Measurements from ENCODE around the gene FOXQ1.
"Not testable (repeated sequence)": the region's sequence is repeated elsewhere in the genome, so short reads cannot be mapped to it uniquely, and the experiment has no call there.

The FOXQ1 gene

GRCh38 chr6:1322696-1323219 is 10.9 kb downstream of the FOXQ1 start:
- peak; percentile 52 for DNase-seq (ENCODE audit: low read depth)

DNA sequence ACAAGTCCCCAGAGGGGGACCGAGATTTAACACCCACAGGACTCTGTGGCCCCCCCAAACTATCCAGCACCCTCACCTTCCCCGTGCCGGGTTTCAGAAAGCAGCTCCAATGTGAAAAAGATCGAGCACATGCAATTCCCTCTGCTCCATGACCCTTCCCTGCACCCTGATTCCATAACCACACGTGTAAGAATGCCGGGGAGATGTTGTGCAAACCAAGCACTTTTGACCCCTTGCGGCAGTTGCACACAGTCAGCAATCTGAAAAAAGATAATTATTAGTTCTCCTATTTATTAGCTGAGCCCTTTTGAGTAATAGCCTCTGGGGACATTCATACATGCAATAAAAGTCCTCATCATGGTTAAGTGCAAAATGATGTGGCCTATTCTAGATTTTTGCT is 13.0 kb downstream of the FOXQ1 start:
- no peak for DNase-seq (ENCODE audit: low read depth)

DNA sequence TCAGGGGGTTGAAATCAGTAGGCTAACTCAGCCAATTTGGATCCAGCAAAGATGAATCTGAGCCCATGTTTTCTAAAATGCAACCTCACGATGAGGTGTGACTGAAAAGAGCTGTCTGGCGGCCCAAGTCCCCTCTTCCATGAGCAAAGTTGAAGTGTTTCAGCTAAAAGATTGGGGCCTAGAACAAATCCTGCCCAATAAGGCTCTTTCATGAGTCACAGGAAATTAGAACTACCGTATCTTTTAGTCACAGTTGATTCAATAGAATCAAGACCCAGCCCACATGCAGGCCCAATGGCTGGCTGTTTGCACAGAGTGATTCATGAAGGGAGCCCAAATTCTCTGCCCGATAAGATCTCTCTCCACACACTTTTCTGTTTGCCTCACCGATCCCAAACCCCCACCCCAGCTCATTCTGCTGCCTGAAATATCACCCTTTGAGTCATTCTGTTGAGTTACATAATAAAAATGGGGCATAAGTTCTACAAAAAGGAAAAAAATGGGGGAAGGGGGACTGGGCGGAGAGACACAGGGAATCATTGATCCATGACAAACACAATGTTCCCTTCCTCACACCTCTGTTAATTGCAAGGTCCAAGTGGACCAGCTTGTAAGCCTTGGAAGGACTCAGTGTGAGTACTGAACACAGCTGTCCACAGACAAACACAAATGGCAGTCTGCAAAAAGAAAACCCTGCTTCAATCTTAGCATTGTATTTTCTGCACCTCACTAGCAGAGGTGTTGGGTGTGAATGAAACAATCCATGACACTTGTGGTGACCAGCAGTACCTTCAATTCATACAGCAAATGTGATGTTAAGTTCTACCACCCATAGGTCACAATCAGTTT is 13.8 kb downstream of the FOXQ1 start:
- DNase-seq (ENCODE audit: low read depth) = peak; percentile 18

DNA sequence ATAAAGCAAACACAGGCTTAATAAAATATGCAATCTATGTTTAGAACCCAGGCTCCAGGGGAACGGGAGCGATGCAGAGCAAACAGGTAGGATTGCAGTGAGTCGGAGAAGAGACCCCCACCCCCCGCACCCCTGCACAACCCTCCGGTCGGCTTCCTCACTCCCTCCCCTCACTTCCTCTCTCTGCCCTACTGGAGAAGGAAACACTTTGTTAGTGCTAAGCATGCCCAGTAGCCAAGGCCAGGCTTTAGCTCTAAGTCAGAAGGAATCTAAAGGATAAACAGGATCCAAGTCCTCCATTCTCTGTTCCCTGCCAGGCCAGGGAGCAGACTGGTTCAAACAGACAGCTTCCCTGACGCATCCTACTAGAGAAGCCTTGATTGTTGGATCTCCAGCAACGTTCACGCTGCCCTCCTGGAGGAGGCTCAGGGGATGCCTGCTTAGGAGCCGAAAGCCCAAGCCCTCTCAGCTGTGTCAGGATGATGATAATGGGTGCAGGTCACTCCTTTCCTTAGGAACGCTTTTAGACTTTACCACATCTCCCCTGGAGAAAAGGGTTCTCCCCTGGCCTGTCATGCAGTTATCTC is 14.7 kb downstream of the FOXQ1 start:
- DNase-seq (ENCODE audit: low read depth) = no peak

GRCh38 chr6:1327630-1328029 is 15.7 kb downstream of the FOXQ1 start:
- DNase-seq (ENCODE audit: low read depth) = no peak

DNA sequence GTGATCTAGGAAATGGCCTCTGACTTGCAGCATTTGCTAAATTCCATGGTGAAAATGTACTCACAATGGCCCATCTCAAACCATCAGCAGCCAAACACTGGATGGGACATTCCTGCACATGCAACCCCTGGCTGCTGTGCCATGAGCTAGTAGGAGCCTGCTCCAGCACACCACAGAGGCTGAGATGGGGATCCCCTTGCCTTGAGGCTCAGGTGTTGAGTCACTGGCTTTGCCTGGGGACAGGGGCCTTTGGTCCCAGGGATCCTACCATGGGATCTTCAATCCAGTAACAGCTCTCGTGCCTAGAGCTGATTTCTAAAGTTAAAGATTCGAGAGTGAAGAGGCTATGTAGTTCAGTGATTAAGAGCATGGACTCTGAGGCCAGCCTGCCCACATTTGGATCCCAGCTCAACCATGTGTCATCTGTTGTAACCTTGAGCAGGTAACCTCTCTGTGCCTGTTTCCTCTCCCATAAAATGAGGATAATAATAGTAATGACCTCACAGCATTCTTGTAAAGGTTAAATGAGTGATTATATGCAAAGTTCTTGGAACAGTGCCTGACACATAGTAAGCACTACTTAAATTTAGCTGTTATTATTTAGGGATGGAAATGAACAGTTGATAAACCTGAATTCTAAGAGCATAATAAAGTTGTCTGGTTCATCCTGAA is 16.4 kb downstream of the FOXQ1 start:
- no peak for DNase-seq (ENCODE audit: low read depth)

GRCh38 chr6:1329708-1330107 is 17.8 kb downstream of the FOXQ1 start:
- DNase-seq (ENCODE audit: low read depth) = no peak

DNA sequence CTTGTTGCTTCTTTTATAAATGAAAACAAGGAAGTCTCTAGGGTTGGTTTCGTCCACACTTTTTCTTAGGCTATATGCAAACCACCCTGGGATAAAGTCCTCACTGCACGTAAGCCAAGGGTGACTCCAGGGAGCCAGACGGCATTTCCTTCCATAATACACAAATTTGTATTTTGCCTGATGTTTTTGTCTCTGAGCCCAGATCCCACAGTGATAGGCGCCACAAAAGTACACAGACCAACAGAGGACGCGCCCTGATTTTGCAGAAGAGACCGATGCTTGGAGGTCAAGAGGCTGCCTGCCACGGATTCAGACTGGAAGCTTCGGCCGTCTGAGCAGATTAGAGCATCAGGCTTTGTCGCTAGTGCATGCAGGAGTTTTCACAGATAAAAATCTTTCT is 22.8 kb downstream of the FOXQ1 start:
- DNase-seq (ENCODE audit: low read depth) = no peak

- DNase-seq (ENCODE audit: low read depth) = peak; percentile 90
These were observed 23.6 kb downstream of the FOXQ1 start for GRCh38 chr6:1335367-1336037.

- no peak for DNase-seq (ENCODE audit: low read depth)
These were observed 24.4 kb downstream of the FOXQ1 start for GRCh38 chr6:1336246-1336843.

DNA sequence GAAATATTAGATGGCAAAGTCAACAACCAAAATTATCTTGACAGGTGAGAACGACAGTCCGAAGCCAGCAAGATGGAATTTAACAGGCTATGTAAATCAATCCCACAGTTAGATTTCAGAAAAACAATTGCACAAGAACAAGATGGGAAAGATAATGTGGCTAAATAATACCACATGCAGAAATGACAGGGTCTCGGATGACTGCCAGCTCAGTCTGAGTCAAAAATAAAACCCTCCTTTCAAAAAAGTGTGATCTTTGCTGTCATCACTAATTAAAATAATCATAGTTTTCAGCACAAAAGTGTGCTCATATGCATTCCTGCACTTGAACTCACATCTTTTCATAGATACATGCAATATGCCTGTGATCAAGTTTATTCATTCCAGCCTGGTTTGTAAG is 25.9 kb downstream of the FOXQ1 start:
- DNase-seq (ENCODE audit: low read depth) = peak; percentile 76

- peak; percentile 67 for DNase-seq (ENCODE audit: low read depth)
These were observed 34.2 kb downstream of the FOXQ1 start for GRCh38 chr6:1346101-1346500.

DNA sequence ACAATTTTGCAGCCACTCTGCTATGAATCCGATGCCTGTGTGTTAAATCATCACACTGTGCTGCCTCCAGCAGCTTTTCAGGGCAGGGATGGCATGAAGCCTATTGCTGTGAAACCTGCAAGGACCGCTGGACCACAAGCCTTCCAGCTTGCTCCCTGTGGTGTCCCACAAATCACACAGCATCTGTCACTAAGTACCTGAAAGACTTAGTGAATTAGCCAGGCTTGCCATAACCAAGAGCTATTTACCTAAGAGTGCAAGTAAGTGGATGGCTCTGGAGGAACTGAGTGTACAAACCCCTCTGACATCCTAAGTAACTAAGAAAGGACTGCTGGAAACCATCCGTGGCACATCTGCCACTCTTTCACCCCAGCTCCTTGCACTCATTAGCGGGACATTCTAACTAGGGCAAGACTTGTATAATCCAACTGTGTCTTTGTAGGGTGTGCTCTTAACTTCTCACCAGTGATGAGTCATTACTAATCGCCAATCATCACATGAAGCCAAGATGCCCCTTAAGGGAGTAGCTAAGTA is 34.7 kb downstream of the FOXQ1 start:
- DNase-seq (ENCODE audit: low read depth) = no peak

- no peak for DNase-seq (ENCODE audit: low read depth)
These were observed 35.3 kb downstream of the FOXQ1 start for GRCh38 chr6:1347161-1347560.

GRCh38 chr6:1348675-1349074 is 36.8 kb downstream of the FOXQ1 start:
- peak; percentile 80 for DNase-seq (ENCODE audit: low read depth)

DNA sequence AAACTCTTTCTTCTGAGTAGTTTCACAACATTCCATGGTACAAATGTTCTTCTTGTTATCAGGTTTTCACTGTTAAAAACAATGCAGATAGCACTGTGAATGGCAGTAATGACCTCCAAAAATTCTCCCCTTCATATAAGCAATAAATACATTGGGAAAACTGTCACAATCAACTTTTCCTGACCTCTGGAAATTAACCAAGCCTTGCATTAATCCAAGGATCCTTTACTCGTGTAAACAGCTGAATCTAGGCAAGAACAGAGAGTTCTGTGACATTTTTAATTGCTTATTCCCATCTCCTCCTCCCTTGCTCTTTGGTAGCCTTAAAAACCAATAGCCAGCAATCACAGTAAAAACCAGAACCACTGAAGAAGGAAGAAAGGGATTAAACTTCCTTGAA is 37.8 kb downstream of the FOXQ1 start:
- no peak for DNase-seq (ENCODE audit: low read depth)

DNA sequence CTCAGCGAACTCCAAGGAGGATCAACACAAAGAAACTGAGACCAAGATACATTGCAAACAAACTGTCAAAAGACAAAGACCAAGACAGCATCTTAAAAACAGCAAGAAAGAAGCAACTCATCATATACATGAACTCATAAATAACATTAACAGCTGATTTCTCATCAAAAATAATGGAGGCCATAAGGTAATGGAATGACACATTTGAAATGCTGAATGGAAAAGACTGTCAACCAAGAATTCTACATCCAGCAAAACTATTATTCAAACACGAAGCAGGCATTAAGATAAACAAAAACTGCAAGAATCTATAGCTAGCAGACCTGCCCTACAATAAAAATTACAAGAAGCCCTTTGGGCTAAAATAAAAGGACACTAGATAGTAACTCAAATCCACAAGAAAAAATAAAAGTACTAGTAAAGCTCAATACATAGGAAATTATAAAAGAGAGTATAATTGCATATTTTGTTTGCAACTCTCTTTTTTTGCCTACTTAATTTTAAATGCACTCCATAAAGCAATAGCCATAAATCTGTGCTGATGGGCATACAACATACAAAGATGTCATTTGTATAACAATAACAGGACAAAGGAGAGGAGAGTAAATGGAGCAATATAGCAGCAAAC is 39.6 kb downstream of the FOXQ1 start:
- no peak for DNase-seq (ENCODE audit: low read depth)

- DNase-seq (ENCODE audit: low read depth) = not testable (repeated sequence)
These were observed 43.2 kb downstream of the FOXQ1 start for GRCh38 chr6:1355068-1355467.

DNA sequence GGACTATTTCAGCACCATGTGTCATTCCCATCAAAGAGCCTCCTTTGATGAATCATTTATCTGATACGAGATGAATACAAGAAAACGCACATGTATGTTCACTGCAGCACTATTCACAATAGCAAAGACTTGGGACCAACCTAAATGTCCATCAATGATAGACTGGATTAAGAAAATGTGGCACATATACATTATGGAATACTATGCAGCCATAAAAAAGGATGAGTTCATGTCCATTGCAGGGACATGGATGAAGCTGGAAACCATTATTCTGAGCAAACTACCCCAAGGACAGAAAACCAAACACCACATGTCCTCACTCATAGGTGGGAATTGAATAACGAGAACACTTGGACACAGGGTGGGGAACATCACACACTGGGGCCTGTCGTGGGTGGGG is 49.8 kb downstream of the FOXQ1 start:
- not testable (repeated sequence) for DNase-seq (ENCODE audit: low read depth)

DNA sequence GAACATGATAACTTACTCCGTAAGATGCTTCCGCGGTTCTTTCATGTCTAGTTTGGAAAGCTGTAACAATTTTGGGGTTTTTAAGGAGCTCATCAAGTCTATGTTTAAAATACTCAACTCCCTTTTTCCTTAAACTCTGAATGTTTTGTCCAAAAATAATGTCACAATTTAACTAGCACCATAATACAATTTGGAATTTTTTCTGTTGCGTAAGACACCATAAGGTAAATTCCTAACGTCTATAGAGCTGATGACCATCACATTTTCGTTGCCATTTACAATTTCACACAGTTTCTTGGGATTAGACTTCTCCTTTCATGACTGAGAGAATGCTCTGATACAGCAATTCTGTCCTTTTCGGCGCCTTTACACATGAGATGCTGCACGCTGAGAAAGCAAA is 50.7 kb downstream of the FOXQ1 start:
- DNase-seq (ENCODE audit: low read depth) = no peak

DNA sequence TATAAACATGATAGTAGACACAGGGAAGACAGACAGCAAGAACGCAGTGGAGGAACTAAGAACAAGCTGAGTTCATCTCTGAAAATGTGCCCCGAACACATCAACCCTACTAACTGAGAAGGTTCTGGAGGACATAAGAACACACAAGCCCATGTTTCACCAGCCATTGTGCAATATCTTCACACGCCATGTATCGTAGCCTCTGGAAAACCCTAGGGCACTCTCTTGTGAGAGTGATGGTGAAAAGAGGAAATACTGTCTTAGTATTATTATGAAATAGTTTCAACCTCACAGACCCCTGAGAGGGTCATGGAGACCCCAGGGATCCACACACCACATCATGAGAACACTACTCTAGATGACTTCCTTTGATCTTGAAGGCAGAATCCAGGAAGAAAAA is 51.4 kb downstream of the FOXQ1 start:
- peak; percentile 52 for DNase-seq (ENCODE audit: low read depth)

All from fibroblast of gingiva (primary cell).